NCI-H1930 (cell line): Measurements from ENCODE around the gene TTBK1.
A peak's percentile ranks its signal among the peaks of the same experiment; 100 is the strongest.

ENCODE experiments used
- DNase-seq, 2 experiments: peaks; one replicate each; lab custom pipeline; 2025; lab: John Stamatoyannopoulos, UW

The TTBK1 gene

GRCh38 chr6:43304882-43305281 lies 61.6 kb downstream of the TTBK1 start:
- DNase-seq: no peak

- no peak for DNase-seq
Observed at GRCh38 chr6:43306086-43306485, 62.8 kb downstream of the TTBK1 start.

GRCh38 chr6:43307451-43308100 lies 64.3 kb downstream of the TTBK1 start:
- no peak for DNase-seq

- peak in 1 of 2 experiments; percentile 33 for DNase-seq
Observed at GRCh38 chr6:43308101-43308989, 65.1 kb downstream of the TTBK1 start, which contains the start of gene CRIP3. CRIP3 (minus strand) TSS chr6:43308826; CDS start chr6:43308792, 34 bp downstream.

- no peak for DNase-seq
Observed at GRCh38 chr6:43308990-43309477, 65.8 kb downstream of the TTBK1 start.

GRCh38 chr6:43310134-43310533 lies 66.9 kb downstream of the TTBK1 start:
- no peak for DNase-seq

- DNase-seq: no peak
Observed at GRCh38 chr6:43310624-43311023, 67.3 kb downstream of the TTBK1 start.

GRCh38 chr6:43311666-43312065 lies 68.4 kb downstream of the TTBK1 start:
- no peak for DNase-seq

- no peak for DNase-seq
Observed at GRCh38 chr6:43313813-43314212, 70.5 kb downstream of the TTBK1 start.

- no peak for DNase-seq
Observed at GRCh38 chr6:43318011-43318410, 74.7 kb downstream of the TTBK1 start.

- DNase-seq: no peak
Observed at GRCh38 chr6:43325876-43326275, 82.6 kb downstream of the TTBK1 start.

- DNase-seq: no peak
Observed at GRCh38 chr6:43328528-43328927, 85.2 kb downstream of the TTBK1 start.

GRCh38 chr6:43331470-43331869 lies 88.2 kb downstream of the TTBK1 start:
- no peak for DNase-seq

- no peak for DNase-seq
Observed at GRCh38 chr6:43331891-43332290, 88.6 kb downstream of the TTBK1 start.

- DNase-seq: no peak
Observed at GRCh38 chr6:43334466-43335095, 91.3 kb downstream of the TTBK1 start.

GRCh38 chr6:43335469-43335868 lies 92.2 kb downstream of the TTBK1 start:
- no peak for DNase-seq

GRCh38 chr6:43336382-43336781 lies 93.1 kb downstream of the TTBK1 start:
- DNase-seq: no peak
